Cardiac fibroblast (primary cell): ENCODE measurements around the gene HS3ST4.

Experiments used
- DNase-seq, 2 donors: peaks; one replicate each; pipeline versions ENCODE4 v3.0.0 to v3.0.0-alpha.2; 2010; ENCODE audit warnings: low read depth in 2 of 2
- H3K4me3 ChIP-seq, 2 donors: replicated peaks in 1 of 2; 1 replicate in 1 of 2; 2 replicates in 1 of 2; pipeline ENCODE4 v1.5.1; 2011; ENCODE audit warnings: low read depth in 2 of 2, low read length in 2 of 2, mild to moderate bottlenecking in 2 of 2, moderate library complexity in 1 of 2
- TF ChIP-seq, protein P1 (sequence below): IDR thresholded peaks from one replicate; pipeline ENCODE4 v1.5.1; 2011; ENCODE audit warnings: low read depth, mild to moderate bottlenecking, low read length, inconsistent platforms

The HS3ST4 gene

GRCh38 chr16:25895380-25895779 lies 203.6 kb downstream of the HS3ST4 start:
- H3K4me3 ChIP-seq = no peak overlapping the region
- DNase-seq = no peak
- TF ChIP-seq, protein P1, sequence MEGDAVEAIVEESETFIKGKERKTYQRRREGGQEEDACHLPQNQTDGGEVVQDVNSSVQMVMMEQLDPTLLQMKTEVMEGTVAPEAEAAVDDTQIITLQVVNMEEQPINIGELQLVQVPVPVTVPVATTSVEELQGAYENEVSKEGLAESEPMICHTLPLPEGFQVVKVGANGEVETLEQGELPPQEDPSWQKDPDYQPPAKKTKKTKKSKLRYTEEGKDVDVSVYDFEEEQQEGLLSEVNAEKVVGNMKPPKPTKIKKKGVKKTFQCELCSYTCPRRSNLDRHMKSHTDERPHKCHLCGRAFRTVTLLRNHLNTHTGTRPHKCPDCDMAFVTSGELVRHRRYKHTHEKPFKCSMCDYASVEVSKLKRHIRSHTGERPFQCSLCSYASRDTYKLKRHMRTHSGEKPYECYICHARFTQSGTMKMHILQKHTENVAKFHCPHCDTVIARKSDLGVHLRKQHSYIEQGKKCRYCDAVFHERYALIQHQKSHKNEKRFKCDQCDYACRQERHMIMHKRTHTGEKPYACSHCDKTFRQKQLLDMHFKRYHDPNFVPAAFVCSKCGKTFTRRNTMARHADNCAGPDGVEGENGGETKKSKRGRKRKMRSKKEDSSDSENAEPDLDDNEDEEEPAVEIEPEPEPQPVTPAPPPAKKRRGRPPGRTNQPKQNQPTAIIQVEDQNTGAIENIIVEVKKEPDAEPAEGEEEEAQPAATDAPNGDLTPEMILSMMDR = no peak

GRCh38 chr16:25896411-25896810 lies 204.7 kb downstream of the HS3ST4 start:
- H3K4me3 ChIP-seq = no peak overlapping the region
- no peak for DNase-seq
- TF ChIP-seq, protein P1 = no peak

DNA sequence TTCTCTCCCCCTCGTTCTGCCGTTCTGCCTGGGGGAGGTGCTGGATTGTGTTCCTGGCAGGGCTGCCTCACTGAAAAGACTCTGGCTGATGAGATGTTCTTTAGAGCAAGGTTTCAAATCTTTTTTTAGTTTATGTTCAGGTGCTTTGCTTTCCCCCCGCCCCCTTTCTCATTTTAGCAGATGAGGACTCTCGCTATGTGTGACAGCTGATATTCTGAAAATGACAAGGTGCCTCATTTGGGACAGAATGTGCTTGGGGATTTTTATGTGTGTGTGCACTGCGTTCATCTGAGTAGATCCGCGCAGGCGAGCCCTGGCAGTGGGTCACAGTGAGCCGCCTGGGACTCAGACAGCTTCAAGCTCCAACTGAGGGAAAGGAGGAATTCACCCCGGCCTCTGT lies 205.9 kb downstream of the HS3ST4 start:
- DNase-seq = no peak
- TF ChIP-seq, protein P1 = no peak
- no peak overlapping the region for H3K4me3 ChIP-seq

DNA sequence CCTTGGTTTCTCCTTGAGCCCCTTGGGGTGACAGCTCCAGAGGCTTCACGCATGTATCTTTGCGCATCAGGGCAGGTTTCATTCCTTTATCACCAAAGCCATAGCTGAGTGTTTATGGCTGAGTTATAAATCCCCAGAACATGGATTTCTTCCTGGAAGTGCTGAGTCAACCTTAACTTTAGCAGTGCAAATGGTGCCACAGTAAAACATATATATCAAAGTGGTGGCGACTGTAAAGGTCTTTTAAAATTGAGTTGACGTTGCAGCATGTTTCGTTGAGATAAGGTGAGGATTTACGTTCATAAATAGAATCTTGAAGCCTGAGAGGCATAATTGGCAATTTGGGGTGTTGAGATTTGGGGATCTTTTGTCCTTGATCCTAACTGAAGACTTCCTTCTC lies 214.1 kb downstream of the HS3ST4 start:
- DNase-seq = no peak
- TF ChIP-seq, protein P1 = no peak
- no peak overlapping the region for H3K4me3 ChIP-seq

DNA sequence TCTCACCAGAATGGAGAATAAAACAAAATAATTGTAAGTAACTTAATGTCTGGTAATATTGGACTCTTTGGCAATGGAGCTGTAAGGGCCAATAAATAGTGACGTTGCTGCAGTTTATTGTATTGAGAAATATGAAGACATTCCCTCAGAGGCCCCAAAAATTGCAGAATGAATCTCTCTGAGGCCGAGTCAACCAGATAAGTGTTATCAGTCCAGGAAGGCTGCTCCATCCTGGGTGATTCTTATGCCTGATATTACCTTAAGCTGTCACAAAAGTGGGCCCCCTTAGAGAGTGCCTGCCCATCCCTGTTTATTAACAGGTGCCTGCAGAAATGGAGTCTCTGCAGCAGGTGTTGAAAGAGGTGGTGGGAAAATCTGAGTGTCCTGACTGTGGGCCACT lies 219.2 kb downstream of the HS3ST4 start:
- no peak for DNase-seq
- TF ChIP-seq, protein P1 = no peak
- no peak overlapping the region for H3K4me3 ChIP-seq

DNA sequence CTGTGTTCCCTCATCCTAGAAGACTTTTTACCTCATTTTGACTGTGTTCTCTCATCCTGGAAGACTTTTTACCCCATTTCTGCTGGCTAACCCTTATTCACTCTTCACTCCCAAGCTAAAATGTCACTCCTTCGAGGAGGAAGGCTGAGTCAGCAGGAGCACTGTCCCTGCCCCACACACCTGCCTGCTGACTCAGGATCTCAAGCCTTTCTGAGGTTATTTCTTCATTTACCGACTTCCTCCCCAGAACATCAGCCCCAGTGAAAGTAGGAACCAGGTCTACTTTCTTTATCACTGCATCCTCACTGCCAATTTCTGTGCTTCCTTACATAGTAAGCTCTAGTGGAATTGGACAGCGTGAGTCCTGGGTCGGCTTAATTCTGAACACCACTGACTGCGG lies 220.6 kb downstream of the HS3ST4 start:
- H3K4me3 ChIP-seq = no peak overlapping the region
- no peak for DNase-seq
- TF ChIP-seq, protein P1 = no peak

DNA sequence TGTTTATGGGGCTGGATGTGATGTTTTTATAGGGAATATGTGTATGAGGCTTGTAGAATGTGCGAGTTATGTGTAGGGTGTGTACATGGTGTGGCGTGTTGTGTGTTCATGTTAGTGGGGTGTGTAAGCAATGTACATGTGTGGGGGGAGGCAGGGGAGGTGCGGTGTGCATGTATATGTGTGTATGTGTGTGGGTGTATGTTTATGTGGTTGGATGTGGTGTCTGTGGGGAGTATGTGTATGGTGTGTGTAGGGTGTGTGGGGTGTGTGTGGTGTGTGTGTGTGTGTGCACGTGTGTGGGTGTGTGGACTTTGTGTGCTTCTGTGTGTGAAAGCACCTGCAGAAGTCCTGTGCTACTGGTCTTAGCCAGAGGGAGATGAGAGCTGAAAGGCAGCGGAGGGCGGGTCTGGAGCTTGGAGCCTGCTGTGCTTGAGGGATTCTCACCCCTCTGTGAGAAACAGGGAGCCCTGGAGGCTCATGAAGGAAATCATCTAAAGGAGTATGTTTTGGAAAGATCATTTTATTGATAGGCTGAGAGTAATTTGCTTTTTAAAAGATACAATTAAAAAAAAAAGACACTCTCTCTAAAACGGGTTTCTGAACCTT lies 222.7 kb downstream of the HS3ST4 start:
- DNase-seq = no peak
- TF ChIP-seq, protein P1 = no peak
- H3K4me3 ChIP-seq = no peak overlapping the region
